Astrocyte of the spinal cord (primary cell): Measurements from ENCODE around the gene CANX.

Source experiments
- DNase-seq: peaks from one replicate; pipeline ENCODE4 v3.0.0; 2011; ENCODE audit warnings: low read depth, low spot score
- H3K4me3 ChIP-seq: 2 replicates; pipeline ENCODE4 v1.5.1; 2011; ENCODE audit warnings: low read depth, mild to moderate bottlenecking, low read length, moderate library complexity
- in situ Hi-C: cut with HindIII; loops from 2 replicates; pipeline ENCODE4 v1.10.0; 2017; ENCODE audit warnings: low sequenced_read_pairs
- TF ChIP-seq, protein P1 (sequence below): IDR thresholded peaks from 2 replicates; pipeline ENCODE4 v1.5.1; 2012; ENCODE audit warnings: low read depth, mild to moderate bottlenecking, low read length, inconsistent platforms

The CANX gene

DNA sequence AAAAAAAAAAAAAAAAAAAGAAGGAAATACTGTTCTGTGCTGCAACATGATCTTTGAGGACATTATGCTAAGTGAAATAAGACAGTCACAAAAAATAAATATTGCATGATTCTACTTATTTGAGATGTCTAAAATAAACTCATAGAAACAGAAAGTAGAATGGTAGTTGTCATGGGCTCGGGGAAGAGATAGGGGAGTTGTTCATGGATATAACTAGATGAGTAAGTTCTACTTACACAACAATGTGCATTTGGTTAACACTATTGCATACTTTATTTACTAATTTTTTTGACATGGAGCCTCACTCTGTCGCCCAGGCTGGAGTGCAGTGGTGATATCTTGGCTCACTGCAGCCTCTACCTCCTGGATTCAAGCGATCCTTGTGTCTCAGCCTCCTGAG, 49.0 kb downstream of the CANX start:
- no peak for DNase-seq
- in situ Hi-C loops: no loop called here
- no peak overlapping the region for H3K4me3 ChIP-seq

DNA sequence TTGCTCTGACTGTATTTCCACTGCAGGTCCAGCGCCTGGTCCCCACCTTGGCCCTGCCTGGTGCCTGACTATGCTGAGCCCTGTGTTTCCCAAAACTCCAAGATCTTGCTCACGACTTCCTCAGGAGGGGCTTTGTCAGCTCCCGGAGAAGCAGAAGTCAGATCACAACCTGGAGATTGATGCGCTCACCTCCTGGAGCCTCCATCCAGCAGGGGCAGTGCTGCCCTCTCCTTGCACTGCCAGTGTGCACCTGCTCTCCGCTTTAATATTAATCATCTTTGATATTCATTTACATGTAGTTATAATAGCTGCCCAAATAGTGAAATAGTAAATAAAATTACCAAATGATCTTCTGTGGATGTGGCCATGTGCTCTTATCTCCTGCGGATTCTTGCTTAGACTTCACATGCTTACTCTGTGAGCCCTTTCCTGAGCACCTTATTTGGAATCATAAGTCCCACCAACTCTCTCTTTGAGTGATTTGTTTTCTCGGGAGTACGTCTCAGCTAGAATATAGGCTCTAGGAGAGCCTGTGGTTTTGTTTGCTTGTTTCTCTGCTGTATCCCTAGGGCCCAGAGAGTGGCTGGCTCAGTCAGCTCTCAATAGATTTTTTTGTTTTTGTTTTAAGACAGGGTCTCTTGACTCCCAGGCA, 51.2 kb downstream of the CANX start:
- H3K4me3 ChIP-seq: no peak overlapping the region
- TF ChIP-seq, protein P1, sequence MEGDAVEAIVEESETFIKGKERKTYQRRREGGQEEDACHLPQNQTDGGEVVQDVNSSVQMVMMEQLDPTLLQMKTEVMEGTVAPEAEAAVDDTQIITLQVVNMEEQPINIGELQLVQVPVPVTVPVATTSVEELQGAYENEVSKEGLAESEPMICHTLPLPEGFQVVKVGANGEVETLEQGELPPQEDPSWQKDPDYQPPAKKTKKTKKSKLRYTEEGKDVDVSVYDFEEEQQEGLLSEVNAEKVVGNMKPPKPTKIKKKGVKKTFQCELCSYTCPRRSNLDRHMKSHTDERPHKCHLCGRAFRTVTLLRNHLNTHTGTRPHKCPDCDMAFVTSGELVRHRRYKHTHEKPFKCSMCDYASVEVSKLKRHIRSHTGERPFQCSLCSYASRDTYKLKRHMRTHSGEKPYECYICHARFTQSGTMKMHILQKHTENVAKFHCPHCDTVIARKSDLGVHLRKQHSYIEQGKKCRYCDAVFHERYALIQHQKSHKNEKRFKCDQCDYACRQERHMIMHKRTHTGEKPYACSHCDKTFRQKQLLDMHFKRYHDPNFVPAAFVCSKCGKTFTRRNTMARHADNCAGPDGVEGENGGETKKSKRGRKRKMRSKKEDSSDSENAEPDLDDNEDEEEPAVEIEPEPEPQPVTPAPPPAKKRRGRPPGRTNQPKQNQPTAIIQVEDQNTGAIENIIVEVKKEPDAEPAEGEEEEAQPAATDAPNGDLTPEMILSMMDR: no peak
- in situ Hi-C loops: no loop called here
- no peak for DNase-seq

More for the DNA sequence above, 49.0 kb downstream of the CANX start:
- TF ChIP-seq, protein P1: no peak

DNA sequence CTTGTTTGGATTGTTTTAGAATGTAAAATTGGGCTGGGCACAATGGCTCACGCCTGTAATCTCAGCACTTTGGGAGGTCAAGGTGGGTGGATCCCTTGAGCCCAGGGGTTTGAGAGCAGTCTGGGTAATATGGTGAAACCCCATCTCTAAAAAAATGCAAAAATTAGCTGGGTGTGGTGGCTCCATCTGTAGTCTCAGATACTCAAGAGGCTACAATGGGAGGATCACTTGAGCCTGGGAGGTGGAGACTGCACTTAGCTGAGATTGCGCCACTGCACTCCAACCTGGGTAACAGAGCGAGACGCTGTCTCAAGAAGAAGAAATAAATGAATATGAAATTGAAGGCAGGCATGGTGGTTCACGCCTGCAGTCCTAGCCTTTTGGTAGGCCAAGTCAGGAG, 55.2 kb downstream of the CANX start:
- in situ Hi-C loops: no loop called here
- TF ChIP-seq, protein P1: no peak
- no peak overlapping the region for H3K4me3 ChIP-seq
- no peak for DNase-seq

DNA sequence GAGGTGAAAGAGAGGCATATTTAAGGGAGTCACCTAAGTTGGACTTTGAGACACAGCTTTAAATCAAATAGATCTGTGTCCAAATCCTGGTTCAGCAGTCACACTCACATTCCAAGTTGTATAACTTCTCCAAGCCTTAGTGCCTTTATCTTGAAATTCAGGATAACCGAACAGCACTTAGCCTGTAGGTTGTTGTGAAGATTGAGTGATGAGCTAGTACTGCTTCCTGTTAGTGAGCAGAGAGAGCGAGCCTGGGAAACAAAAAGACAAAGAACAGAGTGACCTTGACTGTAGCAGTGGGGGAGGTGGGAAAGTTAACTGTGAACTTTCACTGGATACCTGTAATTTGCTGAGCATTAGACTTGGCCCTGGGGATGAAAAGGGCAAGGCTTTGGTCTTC, 56.3 kb downstream of the CANX start:
- in situ Hi-C loops: no loop called here
- TF ChIP-seq, protein P1: no peak
- H3K4me3 ChIP-seq: no peak overlapping the region
- no peak for DNase-seq

DNA sequence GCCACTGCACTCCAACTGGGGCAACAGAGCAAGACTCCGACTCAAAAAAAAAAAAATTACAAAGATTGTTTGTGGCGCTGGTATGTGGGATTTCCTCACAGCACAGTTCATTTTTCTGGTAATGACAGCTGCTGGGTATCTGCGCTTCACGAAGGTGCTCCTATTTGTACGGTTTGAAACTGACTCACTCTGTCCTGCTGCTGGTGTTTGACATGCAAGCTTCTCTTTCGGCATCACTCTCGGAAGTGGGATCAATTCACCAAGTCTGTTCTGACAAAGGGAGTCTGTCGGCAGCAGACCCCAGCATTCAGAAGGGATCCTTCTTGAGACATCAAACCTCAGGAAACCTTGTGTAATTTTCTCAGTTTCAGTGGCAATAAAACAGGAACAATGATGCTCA, 60.2 kb downstream of the CANX start:
- no peak overlapping the region for H3K4me3 ChIP-seq
- TF ChIP-seq, protein P1: no peak
- no peak for DNase-seq
- in situ Hi-C loops: no loop called here

DNA sequence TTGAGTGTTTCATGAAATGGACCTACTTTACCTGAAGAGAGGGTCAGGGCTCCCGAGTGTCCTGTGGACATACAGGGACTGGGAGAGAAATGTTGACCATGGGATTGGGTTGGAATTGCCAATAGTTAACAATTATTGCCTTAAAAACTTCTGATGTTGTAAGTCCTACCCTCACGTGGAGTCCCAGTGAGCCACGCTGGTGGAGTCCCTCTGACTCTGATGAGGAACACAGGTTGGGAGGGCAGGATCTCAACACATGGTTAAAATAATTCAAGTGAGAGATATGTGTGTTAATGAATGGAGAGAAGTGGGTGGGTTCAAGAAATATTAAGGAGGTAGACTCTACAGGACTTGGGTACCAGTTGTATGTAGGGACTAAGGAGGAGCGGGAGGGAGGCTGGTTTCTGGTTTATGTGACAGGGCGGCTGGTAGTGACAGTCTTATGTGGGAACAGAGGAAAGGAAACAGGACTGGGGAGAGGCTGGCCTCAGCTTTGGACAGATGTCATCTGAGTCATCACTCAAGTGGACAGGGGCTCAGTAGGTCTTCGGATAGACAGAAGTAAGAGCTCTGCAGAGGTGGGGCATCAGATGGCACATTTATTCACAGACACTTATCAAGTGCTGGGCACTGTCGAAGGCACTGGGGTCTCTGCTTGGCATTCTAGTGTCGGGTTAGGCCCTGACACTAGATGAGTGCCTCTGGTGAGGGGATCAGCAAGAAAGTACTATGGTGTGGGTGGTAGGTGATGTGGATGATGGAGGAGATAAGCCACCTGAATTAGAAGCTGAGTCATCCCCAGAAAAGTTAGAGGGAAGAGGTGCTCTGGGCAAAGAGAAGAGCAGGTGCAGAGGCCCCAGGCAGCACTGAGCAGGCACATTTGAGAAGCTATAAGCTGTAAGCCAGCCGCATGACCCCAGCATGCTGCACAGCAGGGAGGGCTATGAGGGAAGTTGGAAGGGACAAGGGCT, 61.1 kb downstream of the CANX start:
- TF ChIP-seq, protein P1: no peak
- no peak overlapping the region for H3K4me3 ChIP-seq
- no peak for DNase-seq
- in situ Hi-C loops: no loop called here
